Spleen (tissue), 7 donors: ENCODE results near the gene CMIP.

Experiments
- POLR2A ChIP-seq, 3 donors: fragments of 450-650 bp; IDR thresholded peaks; one replicate each; pipeline ENCODE4 v1.5.1; 2017; ENCODE audit warnings: antibody characterized with exemption in 3 of 3, mild to moderate bottlenecking in 1 of 3
- TF ChIP-seq, protein P1 (sequence below), 11 experiments: fragments of 200-600 bp in 7 of 11; fragments of 450-650 bp in 4 of 11; sonication (generic) in 4 of 11; IDR thresholded peaks in 8 of 11; conservative IDR thresholded peaks in 3 of 11; 1 replicate in 7 of 11; 2 replicates in 4 of 11; pipeline versions ENCODE4 v1.4.0 to v1.8.0; 2016 to 2021; ENCODE audit warnings: antibody characterized with exemption in 11 of 11, inconsistent platforms in 4 of 11, mild to moderate bottlenecking in 1 of 11
- donor health status: DM: no; HTN: no; CAD: no; lungs with moderate emphysema.
- donor health status: DM: no; HTN: no; CAD: no.
- donor health status: DM: no; HTN: no; CAD: no.

DNA sequence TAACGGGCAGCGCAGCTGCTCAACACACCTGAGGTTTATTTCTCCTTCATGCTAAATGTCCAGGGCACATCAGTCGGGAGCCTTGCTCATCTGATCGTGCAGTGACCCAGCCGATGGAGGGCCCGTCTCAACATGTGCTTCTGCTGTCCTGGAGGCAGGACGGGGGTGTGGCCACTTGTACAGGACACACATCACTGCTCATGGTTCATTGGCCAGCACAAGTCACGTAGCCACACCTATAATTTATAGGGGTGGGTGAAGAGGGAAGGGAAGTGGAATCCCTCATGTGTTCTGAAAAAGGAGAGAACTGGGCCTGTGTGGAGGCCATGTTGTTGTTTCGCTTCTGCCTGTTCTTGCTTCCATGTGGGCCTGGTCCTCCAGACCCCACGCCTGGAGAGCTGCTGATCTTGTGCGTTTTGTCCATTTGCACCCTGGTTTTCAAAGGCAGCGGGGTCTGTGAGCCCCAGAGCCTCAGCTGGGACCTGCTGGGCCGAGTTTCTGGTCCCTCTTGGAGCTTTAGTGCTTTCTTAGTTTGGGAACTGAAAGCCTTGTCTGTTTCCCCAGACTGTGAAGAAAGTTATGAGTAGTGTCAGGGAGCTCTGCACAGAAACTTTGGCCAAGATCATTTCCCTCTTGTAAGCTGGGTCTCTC, 60.5 kb downstream of the CMIP start:
- TF ChIP-seq, protein P1, sequence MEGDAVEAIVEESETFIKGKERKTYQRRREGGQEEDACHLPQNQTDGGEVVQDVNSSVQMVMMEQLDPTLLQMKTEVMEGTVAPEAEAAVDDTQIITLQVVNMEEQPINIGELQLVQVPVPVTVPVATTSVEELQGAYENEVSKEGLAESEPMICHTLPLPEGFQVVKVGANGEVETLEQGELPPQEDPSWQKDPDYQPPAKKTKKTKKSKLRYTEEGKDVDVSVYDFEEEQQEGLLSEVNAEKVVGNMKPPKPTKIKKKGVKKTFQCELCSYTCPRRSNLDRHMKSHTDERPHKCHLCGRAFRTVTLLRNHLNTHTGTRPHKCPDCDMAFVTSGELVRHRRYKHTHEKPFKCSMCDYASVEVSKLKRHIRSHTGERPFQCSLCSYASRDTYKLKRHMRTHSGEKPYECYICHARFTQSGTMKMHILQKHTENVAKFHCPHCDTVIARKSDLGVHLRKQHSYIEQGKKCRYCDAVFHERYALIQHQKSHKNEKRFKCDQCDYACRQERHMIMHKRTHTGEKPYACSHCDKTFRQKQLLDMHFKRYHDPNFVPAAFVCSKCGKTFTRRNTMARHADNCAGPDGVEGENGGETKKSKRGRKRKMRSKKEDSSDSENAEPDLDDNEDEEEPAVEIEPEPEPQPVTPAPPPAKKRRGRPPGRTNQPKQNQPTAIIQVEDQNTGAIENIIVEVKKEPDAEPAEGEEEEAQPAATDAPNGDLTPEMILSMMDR (IDR thresholded peaks at IDR 0.05 in 8 of 11, conservative IDR thresholded peaks at IDR 0.05 in 3 of 11), result no peak
- no peak for TF ChIP-seq POLR2A (IDR thresholded peaks at IDR 0.05)
